ENCODE results near the gene SERPINB2.
A peak's percentile ranks its signal among the peaks of the same experiment; 100 is the strongest.
"Not testable (repeated sequence)": the region's sequence is repeated elsewhere in the genome, so short reads cannot be mapped to it uniquely, and the experiment has no call there.

The SERPINB2 gene

DNA sequence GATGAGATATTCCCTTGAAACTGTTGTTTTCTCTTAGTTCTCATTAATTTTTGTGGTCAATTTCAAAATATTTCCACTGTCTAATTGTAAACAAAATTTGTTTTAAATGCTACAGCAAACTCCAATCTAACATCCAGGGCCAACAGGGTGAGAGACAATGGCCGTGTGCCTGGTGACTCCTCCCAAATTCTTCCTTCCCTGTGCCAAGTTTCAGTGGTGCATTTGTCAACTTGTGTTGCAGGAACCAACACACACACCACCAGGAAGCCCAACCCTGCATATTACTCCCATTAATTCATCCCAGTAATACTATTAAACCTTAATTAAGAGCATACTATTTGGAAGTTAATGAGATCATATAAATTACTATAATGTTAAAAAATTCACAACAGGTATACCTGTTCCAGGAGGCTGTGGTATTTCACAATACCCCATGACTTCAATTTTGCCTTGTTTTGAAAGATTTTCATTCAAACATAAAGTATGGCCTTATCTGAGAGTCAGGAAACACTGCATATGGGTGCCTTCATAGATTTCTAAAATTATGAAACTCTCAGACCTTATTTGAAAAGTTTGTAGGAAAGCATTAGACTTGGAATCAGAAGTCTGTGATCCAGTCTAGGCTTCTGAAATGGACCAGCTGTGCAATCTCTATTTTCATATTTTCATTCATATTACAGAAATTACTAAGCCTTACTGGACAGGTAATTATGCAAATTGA is 1.1 kb downstream of the SERPINB2 start:
- DNase-seq (ENCODE audit: low spot score), result no peak

DNA sequence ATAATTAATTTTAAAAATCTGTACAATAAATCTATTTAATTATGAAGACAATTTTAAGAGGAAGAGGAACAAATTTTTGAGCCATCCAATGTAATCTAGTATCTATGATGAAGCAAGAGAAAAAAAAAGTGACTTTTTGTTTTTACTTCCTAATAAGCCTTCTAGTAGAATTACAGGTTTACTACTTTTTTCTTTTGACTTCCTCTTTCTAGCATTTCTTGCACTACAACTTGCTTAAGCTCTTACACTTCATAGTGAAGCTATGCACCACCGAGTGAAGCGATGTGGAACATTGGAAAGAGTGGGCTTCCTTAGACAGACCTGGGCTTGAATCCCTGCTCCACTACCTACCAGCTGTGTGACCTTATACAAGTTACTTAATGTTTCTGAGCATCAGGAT is 2.1 kb downstream of the SERPINB2 start:
- no peak for DNase-seq (ENCODE audit: low spot score)

- DNase-seq (ENCODE audit: low spot score), result no peak
These were observed 2.9 kb downstream of the SERPINB2 start for GRCh38 chr18:63890237-63890949.

GRCh38 chr18:63890950-63891304 is 3.4 kb downstream of the SERPINB2 start:
- DNase-seq (ENCODE audit: low spot score), result peak; percentile 27

GRCh38 chr18:63892566-63892965 is 5.1 kb downstream of the SERPINB2 start:
- no peak for DNase-seq (ENCODE audit: low spot score)

- no peak for DNase-seq (ENCODE audit: low spot score)
These were observed 6.7 kb downstream of the SERPINB2 start for GRCh38 chr18:63894106-63894772.

DNA sequence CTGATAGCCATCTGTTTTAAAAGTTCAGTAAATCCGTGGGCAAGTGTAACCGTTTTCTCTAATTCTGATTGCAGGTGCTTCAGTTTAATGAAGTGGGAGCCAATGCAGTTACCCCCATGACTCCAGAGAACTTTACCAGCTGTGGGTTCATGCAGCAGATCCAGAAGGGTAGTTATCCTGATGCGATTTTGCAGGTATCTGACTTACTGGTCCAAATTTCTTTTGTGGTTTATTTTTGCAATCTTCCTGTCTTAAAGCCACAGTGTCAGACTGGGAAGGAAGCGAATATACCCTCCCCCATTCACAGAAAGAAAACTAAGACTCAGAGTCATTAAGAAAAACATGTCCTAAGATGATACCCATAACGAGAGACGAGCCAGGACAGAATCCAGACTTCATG is 7.7 kb downstream of the SERPINB2 start:
- no peak for DNase-seq (ENCODE audit: low spot score)

DNA sequence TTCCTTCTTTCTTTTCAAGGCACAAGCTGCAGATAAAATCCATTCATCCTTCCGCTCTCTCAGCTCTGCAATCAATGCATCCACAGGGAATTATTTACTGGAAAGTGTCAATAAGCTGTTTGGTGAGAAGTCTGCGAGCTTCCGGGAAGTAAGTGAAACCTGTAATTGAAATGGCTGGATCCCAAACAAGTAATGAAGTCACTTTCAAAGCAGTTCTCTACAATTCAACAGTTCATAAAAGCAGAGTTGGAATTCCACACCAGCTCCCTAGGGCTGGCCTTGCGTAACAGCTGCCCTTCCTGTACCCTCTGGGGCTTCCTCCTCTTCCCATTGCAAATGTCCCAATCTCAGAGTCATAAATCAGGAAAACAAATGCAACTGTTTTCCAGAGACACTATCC is 9.6 kb downstream of the SERPINB2 start:
- DNase-seq (ENCODE audit: low spot score), result no peak

- no peak for DNase-seq (ENCODE audit: low spot score)
These were observed 11.7 kb downstream of the SERPINB2 start for GRCh38 chr18:63899206-63899605.

DNA sequence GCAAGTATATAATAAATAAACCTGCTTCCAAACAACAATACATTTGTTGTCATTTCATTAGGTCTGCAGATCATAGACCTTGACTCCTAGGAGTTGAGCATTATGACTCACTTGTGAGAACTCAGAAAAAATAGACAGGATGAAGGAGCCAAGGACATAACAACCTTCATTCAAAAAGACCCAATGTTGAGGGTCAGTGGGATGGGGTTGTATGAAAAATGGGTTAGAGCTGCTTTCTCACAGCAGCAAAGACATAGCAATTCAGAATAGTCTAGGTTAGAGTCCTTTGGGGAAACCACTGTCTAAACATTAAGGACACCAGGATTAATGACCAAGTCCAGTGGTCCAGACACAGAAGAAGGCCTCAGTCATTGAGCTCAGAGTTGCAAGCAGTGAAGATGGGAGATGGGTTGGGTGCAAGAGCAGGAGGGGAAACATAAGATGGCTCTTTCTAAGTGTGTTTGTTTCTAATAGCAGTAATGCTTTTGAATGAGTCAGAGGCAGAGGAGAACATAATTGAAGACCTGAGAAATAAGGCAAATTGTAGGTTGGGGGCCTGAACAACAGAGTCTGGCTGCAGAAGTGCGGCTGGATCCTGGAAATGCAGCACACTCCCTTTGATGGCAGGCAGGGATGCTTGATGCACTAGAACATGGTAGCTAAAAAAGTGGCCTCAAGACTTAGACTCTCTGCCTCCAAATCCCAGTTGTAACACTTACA is 16.5 kb downstream of the SERPINB2 start:
- DNase-seq (ENCODE audit: low spot score), result no peak

DNA sequence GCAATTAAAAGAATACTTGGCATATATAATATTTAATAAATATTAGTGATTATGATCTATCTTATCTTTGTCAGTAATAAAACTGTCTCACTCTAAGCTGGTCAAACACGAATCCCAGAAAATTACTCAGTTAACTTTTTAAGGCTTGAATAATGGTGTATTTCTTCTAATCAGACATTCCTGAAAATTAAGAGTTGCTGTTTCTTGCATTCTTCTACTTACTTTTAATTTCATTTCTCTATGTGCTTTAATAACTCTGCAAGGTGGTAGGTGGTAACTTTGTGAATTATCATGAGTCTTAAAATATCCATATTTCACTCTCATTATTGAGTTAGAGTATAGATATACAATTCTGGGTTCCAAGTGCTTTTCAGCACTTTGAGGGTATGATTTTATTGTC is 17.2 kb downstream of the SERPINB2 start:
- no peak for DNase-seq (ENCODE audit: low spot score)

DNA sequence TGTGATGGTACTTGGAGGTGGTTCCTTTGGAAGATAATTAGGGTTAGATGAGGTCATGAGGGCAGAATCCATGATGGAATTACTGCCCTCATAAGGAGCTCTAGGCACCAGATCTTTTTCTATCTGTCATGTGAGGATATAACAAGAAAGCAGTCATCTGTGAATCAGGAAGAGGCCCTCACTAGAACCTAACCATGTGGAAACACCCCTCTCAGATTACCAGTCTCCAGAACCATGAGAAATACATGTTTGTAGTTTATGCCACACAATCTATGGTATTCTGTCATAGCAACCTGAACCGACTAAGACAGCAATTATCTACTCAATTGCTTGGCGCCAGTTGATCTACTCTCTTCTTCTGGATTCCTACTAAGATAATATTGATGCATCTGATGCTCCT is 17.9 kb downstream of the SERPINB2 start:
- no peak for DNase-seq (ENCODE audit: low spot score)

DNA sequence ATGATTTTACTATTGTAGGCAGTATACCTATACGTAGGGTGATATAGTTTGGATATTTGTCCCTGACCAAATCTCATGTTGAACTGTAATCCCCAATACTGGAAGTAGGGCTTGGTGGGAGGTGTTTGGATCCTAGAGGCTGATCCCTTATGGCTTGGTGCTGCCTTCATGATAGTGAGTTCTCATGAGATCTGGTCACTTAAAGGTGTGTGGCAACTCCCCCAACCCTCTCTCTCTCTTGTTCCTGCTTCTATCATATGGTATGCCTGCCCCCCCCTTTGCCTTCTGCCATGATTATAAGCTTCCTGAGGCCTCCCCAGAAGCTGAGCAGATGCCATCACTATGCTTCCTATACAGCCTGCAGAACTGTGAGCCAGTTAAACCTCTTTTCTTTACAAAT is 18.6 kb downstream of the SERPINB2 start:
- no peak for DNase-seq (ENCODE audit: low spot score)

GRCh38 chr18:63907664-63908063 is 20.2 kb downstream of the SERPINB2 start, which contains the start of gene SERPINB10:
SERPINB10 (plus strand) TSS chr18:63907958; CDS start chr18:63915511, 7,553 bp downstream.
- DNase-seq (ENCODE audit: low spot score), result no peak

DNA sequence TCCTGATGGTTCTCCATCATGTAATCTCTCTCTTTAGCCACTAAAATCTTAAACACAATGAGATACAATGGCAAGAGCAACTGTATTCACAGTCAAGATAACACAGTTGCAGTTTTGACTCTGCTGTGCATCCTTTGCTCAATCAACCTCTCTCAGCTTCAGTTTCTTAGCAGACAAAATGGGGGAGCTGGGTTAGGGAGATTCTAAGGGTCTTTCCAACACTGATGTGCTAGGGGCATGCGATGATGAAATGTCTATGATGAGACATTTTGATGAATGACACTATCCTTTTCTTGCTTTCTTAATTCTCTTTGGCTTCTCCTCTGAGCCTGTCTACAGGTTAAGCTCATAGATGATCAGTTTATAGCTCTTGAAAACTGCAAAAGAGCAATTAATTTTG is 21.4 kb downstream of the SERPINB2 start:
- DNase-seq (ENCODE audit: low spot score), result no peak

DNA sequence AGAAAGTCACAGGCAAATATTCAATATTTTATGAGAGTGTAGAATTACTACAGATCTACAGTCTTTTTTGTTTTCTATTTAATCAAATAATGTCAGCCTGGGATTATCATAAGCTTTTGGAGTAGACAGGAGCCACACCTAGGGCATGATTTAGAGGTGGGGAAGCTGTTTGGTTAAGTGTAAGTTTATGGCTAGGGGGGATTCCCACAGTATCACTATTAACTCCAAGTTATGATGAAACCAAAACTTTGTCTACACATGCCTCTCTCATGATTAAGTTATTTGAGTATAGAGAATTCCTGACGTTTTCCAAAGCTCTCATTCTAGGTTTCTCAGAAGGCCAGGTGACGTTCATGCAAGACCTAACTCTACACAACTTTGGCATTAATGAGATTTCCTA is 22.4 kb downstream of the SERPINB2 start:
- DNase-seq (ENCODE audit: low spot score), result no peak

- DNase-seq (ENCODE audit: low spot score), result no peak
These were observed 30.3 kb downstream of the SERPINB2 start for GRCh38 chr18:63917817-63918216.

DNA sequence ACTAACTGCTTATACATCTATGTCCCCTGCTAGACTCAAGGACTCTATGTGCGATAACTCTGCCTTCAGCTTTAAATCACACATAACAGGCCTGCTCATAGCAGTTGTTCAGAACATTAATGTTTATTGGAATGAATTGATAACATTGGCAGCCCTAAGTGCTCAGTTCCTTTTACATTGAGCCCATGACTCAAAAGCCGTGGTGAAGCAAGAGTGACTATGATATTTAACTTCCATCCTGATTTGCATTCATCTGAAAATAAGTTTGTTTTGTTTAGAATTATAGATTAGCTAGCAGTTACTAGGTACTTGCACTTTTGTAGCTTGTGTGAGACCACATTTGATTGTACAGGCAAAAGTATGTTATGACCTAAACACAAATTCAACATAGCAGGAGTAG is 34.5 kb downstream of the SERPINB2 start:
- no peak for DNase-seq (ENCODE audit: low spot score)

GRCh38 chr18:63924551-63924950 is 37.0 kb downstream of the SERPINB2 start:
- no peak for DNase-seq (ENCODE audit: low spot score)

DNA sequence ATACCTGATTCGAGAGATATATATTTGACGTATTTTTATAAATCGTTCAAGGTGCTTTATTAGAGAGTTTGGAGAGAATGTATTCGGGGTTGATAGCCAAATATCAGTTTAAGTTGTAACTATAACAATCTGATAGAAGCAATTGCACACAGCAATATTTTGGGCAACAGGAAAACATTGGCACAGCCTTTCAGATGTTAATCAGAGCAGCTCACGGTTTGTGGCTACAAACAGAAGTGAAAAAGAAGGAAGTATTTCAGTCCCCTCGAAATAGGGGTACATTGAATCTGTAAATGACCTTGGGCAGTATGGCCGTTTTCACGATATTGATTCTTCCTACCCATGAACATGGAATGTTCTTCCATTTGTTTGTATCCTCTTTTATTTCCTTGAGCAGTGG is 40.8 kb downstream of the SERPINB2 start:
- DNase-seq (ENCODE audit: low spot score), result no peak

DNA sequence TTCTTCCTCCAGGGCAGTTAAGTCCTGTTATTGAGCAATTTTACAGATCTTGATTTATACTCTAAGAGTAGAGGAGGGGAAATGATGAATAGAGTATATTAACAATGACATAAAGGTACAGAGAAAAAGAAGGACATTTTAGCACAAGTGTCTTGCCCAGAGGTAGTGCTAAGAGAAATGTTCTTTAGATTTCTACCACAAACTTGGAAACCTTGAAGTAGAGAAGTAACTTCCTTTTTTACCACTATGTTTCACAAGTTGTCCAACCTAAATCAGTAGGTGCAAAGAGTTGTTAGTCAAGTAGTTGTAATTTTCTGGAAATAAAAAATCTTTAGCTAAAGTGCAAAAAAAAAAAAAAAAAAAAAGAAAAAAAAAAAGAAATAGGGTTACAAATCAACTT is 41.9 kb downstream of the SERPINB2 start:
- DNase-seq (ENCODE audit: low spot score), result not testable (repeated sequence)

DNA sequence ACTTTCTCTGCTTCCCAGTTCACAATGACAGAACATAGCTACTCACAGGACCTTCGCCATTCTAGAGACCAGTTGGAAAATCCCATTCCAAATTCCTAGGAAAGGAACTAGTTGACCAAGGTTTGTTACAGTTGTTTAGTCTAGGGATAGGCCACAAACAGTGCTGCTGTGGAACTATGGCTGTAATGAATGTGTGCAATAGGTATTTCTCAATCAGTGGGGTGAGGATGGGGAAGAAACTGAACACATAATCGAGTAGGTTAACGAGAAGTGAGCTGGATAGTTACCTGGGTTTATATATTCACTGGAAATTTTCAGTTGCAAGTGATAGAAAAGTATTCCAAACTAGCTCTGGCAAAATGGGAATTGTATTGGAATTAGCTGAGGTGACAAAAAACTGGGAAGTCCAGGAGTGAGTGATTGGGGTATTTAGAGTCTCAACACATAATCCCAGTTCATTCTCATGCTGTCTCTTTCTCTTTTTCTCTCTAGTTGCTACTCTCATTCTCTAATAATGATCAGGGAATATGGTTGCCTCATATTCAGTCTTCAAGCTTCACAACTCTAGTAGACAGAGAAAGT is 43.4 kb downstream of the SERPINB2 start:
- no peak for DNase-seq (ENCODE audit: low spot score)
